ENCODE measurements around the gene INTS4.

- TF ChIP-seq, protein P1, sequence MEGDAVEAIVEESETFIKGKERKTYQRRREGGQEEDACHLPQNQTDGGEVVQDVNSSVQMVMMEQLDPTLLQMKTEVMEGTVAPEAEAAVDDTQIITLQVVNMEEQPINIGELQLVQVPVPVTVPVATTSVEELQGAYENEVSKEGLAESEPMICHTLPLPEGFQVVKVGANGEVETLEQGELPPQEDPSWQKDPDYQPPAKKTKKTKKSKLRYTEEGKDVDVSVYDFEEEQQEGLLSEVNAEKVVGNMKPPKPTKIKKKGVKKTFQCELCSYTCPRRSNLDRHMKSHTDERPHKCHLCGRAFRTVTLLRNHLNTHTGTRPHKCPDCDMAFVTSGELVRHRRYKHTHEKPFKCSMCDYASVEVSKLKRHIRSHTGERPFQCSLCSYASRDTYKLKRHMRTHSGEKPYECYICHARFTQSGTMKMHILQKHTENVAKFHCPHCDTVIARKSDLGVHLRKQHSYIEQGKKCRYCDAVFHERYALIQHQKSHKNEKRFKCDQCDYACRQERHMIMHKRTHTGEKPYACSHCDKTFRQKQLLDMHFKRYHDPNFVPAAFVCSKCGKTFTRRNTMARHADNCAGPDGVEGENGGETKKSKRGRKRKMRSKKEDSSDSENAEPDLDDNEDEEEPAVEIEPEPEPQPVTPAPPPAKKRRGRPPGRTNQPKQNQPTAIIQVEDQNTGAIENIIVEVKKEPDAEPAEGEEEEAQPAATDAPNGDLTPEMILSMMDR (conservative IDR thresholded peaks at IDR 0.05; ENCODE audit: low read length) = no peak
- no peak for TF ChIP-seq EZH2phosphoT487 (IDR thresholded peaks at IDR 0.05; ENCODE audit: borderline replicate concordance)
These were observed 37.6 kb upstream of the INTS4 start for GRCh38 chr11:78032090-78032489.

Data from Loucy (cell line).